Effector memory CD4-positive, alpha-beta T cell (primary cell): Measurements from ENCODE around the gene TBCCD1.

Source experiments
- DNase-seq, 3 donors: peaks; one replicate each; pipeline ENCODE4 v3.0.0-alpha.2; 2020
- H3K27ac ChIP-seq: 2 replicates; pipeline ENCODE4 v1.7.0; 2013; ENCODE audit warnings: mild to moderate bottlenecking, low read length, moderate library complexity; ENCODE audit not compliant: insufficient read depth, poor library complexity, severe bottlenecking
- H3K27me3 ChIP-seq: replicated peaks from 2 replicates; pipeline ENCODE4 v1.7.0; 2013; ENCODE audit warnings: mild to moderate bottlenecking, low read length; ENCODE audit not compliant: insufficient read depth, control insufficient read depth, poor library complexity, severe bottlenecking
- H3K36me3 ChIP-seq: 2 replicates; pipeline ENCODE4 v1.7.0; 2013; ENCODE audit warnings: mild to moderate bottlenecking, low read length, moderate library complexity; ENCODE audit not compliant: control insufficient read depth, insufficient read depth
- H3K4me1 ChIP-seq: 2 replicates; pipeline ENCODE4 v1.7.0; 2013; ENCODE audit warnings: low read length, mild to moderate bottlenecking; ENCODE audit not compliant: control insufficient read depth, insufficient read depth, poor library complexity, severe bottlenecking
- H3K4me3 ChIP-seq: 2 replicates; pipeline ENCODE4 v1.7.0; 2013; ENCODE audit warnings: low read length, low read depth, mild to moderate bottlenecking; ENCODE audit not compliant: insufficient read depth, poor library complexity, severe bottlenecking
- H3K9me3 ChIP-seq: 2 replicates; pipeline ENCODE4 v1.7.0; 2013; ENCODE audit warnings: mild to moderate bottlenecking, low read length, moderate library complexity; ENCODE audit not compliant: control insufficient read depth

TBCCD1 gene

DNA sequence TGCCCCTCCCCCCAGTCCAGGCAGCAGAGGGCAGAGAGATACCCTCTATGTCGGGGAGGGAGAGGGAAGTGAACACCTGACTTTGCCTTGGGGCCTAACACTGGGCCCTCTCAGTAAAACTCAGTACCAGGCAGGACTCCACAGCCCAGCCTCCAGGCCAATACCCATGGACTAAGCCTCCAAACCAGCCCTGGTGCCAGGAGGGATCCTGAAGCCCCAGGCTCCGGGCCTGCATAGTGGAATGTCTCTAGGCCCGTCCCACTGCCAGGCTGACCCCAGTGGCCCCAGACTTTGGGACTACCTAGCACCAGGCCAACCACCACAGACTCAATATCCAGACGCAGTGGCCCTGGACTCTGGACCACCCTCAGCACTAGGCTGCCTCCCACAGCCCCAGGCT, 69.5 kb downstream of the TBCCD1 start:
- no peak overlapping the region for H3K27ac ChIP-seq
- H3K4me3 ChIP-seq: no peak overlapping the region
- H3K9me3 ChIP-seq: no peaks in the 10 kb centered on the region
- DNase-seq: no peak
- H3K4me1 ChIP-seq: no peaks in the 10 kb centered on the region
- no peaks in the 10 kb centered on the region for H3K27me3 ChIP-seq
- H3K36me3 ChIP-seq: no peaks in the 10 kb centered on the region

DNA sequence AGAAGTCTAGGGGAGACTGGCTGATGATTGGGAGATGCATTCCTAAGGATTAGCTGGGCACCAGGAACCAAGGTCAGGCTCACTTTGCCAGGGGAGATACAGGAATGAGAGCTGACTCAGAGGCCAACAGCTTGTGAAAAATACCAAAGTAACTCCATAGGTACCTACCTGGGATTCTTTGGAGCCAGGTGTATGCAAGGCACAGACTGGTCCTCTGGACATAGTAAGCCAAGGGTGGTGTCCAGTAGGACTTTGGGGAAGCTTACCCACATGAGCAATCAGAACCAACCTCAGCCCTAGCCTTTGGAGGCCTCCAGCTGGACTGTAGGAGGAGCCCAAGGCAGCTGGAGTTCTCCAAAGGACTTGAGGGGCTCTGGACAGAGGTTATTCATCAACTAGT, 70.5 kb downstream of the TBCCD1 start:
- H3K36me3 ChIP-seq: no peaks in the 10 kb centered on the region
- H3K27ac ChIP-seq: no peak overlapping the region
- DNase-seq: no peak

More for the DNA sequence above, 70.5 kb downstream of the TBCCD1 start:
- no peaks in the 10 kb centered on the region for H3K27me3 ChIP-seq
- H3K4me3 ChIP-seq: no peak overlapping the region
- no peaks in the 10 kb centered on the region for H3K4me1 ChIP-seq
- no peaks in the 10 kb centered on the region for H3K9me3 ChIP-seq
